Measurements from ENCODE around the gene CYP1A2. TPM values are rescaled to one million over a fixed set of nuclear protein-coding genes. Genes with fewer than 3 reads are reported as not detected.

CYP1A2 gene
- polyA plus RNA-seq, 4 donors = 0.10 to 0.25 (median 0.19) TPM

DNA sequence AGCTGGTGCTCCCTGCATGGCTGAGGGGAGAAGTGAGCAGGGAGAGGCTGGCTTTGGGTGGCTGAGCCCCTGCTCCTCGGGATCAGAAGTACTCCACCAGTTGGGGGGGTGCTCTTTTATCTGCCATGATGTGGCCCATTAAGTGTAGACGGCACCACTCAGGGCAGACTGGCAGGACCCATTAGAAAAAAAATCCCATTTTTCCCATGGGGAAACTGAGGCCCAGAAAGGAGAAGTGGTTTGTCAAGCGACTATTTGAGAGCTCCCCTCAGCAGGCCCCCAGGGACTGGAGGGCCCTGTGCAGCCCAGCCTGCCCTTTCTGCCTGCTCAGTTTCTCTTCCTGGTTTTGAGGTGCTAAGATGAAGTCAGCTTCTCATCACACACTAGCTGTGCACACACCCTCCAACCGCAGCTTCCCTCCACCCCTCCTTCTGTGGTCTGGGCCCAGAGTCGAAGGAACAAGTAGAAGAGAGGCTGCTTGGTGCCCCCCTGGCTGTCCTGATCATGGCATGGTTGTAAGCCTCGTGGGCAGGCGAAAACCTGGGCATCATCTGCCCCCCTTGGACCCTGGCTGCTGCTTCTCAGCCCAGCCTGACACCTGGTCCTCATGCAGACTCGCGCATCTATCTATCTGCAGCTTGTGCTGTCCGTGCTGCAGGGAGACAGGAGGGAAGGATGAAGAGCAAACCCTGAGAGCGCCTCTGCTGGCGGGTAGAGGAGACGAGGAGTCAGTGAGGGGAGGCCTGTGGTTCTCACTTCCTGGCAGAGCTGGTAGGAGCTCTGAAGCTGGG is 38.8 kb downstream of the CYP1A2 start:
- no peak for DNase-seq (ENCODE audit: low read depth in 4 of 4, low spot score in 2 of 4)

DNA sequence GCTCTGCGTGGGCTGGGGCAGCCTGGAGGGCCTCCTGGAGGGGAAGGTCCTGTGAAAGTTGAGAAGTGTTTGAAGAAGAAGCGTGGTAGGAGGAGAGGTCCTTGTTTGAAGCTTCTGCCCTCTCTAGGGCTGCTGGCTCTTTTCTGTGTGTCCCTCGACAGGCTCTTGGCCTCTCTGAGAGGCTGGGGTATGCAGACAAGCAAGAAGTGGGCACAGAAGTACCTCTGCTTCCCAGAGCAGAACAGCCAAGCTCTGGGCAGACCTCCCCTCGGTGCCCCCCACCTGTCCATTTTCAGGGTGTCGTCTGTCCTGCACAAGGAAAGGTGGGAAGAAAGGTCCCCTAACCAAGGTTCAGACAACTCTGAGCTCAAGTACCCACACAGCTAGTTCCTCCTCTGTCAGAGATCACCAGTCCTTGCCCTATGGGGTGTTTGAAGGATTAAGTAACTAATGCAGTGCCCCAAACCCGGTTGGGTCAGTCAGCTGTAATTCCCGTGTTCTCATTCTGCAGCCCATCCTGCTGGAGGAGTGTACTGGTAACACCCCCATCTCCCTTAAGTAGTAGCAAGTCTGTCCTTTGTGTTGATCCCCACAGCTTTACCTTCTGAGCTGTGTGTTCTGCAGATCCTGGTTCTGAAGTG is 39.5 kb downstream of the CYP1A2 start:
- DNase-seq (ENCODE audit: low read depth in 4 of 4, low spot score in 2 of 4) = no peak

DNA sequence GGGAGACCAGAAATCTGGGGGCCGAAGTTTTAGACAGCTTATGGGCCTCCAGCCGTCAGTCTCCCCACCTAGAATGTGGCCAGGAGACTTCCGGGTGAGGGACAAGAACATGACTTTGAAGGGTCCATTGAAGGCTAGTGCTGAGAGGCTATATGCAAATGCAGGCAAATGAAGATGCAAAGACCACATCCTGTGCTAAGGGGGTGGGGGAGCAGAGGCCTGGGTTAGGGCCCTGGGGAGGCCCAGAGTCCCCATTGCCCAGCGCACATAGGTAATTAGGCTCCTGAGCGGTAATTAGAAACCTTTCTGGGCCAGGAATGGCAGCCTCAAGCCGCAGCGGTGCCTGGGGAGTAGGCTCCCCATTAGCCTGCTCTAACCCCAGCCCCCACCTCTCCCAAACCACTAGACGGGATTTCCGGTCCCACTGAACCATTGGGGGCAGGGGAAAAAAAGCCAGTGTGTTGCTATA is 40.1 kb downstream of the CYP1A2 start:
- no peak for DNase-seq (ENCODE audit: low read depth in 4 of 4, low spot score in 2 of 4)

DNA sequence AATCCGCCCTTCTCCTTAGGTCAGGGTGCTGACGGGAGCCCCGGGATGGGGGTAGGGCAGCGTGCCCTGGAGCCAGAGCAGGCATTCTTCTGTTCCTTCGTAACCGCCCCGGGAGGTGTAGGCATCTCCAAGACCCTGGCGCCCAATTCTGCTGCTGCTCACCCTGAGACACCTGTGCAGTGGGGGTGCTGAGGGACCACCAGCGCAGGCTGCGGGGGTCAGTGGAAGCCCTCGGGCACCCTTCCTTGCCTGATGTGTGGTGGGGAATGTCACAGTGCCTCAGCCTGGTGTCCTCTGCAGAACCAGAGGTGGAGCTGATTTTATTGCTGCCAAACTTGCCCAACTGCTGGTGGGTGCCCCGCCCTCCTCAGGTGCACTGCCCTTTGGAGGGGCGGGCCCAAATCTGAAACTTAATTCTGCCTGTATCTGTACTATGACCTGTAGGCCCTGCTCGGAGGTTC is 40.6 kb downstream of the CYP1A2 start:
- DNase-seq (ENCODE audit: low read depth in 4 of 4, low spot score in 2 of 4) = no peak

DNA sequence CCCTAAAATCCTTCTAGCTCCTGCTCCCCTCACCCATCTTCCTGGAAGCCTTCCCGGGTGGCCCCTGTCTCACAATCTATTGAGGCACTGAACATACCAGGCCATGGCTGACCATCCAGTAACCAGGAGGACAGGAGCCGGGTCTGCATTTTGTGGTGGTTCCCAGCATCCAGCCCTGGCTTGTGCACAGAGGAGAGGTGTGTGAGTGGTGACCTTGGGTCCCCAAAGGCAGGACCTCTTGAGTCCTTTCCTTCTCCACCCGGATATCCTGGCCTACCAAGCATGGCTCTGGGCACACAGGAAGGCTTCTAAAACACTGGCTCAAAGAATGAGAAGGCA is 41.1 kb downstream of the CYP1A2 start:
- no peak for DNase-seq (ENCODE audit: low read depth in 4 of 4, low spot score in 2 of 4)

DNA sequence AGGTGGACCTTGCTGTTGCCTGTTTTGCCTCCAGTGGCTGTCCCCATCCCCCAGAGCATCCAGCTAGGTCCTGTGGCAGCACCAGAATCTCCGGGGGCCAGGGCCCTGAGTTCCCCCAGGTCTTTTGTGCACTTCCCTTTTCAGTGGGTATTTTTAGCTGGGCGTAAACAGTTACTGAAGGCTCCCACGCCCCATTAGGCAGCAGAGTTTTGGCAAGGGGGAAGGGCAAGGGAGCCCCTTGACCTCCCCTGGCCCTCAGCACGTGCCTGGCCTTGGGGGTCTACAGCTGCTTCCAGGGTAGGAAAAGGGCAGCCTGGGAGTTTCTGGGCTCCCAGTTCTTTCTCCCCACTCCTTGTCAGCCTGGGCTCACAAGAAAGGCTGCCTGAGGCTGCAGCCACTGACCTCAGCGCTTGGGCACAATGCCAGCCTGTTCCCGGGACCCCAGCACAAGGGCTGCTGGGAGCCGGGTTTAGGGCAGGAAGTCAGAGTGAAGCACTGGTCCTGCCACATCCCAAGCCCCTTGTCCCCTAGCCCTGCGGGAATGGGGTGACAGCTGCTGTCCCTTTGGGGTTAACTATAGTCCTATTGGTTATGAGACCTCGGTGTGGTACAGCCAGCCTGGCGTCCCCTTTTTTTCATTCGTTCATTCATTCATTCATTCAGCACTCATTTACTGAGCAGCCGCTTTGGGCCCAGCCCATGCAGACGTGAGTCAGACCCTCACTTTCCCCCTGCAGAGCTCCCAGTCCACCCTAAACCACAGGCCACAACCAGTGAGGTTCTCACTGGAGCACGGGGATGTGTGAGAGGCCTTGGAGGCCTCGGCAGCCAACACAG is 41.7 kb downstream of the CYP1A2 start:
- no peak for DNase-seq (ENCODE audit: low read depth in 4 of 4, low spot score in 2 of 4)

DNA sequence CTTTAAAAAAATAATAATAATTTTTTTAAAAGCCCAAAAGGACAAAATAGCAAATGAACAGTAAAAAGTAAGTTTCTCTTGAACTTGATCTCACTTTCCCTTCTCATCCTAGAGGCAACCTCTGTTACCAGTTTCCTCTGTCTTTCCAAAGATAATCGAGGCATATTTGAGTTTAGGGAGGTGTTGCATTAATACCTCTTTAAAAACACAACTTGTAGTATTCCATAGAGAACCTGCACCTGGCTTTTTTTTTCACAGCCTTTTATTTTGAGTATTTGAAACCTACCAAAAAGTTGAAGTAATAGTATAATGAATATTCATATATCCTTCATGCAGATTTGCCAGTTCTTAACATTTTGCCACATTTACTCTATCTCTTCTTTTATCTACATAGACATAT is 42.4 kb downstream of the CYP1A2 start:
- DNase-seq (ENCODE audit: low read depth in 4 of 4, low spot score in 2 of 4) = no peak

DNA sequence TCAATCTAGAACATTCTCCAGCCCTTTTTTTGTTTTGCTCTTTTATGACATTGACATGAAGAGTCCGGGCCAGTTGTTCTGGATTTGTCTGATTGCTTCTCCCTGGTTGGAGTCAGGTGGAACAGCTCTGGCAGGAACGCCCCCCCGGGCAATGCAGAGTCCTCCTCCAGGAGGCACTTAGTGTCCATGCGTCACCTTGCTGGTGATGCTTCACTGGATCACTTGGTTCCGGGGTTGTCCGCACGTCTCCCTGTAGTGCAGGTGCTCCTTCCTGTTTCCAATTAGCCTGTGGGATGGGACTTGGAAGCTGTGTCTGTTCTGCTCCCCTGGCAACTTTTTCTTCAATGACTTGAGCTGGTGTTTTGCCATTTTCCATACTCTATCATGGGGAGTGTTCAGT is 43.0 kb downstream of the CYP1A2 start:
- DNase-seq (ENCODE audit: low read depth in 4 of 4, low spot score in 2 of 4) = no peak

DNA sequence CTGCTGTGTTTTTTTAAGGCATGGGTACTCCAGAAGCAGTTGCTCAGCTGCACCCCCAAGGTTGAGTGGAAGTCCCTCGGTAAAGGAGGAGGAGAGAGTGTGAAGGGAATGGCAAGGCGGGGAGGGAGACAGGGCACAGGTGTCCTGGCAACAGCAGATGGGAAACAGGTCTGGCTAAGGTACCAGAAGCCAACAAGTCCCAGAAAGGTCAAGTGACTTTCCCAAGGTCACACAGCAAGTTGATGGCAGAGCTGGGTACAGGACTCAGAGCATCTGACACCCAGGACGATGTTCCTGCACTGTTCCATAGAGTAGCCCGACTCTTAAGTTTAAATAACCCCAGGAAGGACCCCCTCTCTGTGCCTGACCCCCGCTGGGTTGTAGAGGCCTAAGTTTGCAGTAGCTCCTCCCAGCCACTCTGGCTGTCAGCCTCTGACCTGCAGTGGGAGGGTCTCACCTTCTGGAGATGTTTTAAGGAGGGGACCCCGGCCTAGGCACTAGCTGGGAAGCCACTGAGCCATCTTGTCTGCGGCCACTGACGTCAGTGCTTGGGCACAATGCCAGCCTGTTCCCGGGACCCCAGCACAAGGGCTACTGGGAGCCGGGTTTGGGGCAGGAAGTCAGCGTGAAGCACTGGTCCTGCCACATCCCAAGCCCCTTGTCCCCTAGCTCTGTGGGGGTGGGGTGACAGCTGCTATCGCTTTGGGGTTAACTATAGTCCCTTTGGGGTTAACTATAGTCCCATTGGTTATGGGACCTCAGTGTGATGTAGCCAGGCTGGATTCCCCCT is 43.8 kb downstream of the CYP1A2 start:
- no peak for DNase-seq (ENCODE audit: low read depth in 4 of 4, low spot score in 2 of 4)

DNA sequence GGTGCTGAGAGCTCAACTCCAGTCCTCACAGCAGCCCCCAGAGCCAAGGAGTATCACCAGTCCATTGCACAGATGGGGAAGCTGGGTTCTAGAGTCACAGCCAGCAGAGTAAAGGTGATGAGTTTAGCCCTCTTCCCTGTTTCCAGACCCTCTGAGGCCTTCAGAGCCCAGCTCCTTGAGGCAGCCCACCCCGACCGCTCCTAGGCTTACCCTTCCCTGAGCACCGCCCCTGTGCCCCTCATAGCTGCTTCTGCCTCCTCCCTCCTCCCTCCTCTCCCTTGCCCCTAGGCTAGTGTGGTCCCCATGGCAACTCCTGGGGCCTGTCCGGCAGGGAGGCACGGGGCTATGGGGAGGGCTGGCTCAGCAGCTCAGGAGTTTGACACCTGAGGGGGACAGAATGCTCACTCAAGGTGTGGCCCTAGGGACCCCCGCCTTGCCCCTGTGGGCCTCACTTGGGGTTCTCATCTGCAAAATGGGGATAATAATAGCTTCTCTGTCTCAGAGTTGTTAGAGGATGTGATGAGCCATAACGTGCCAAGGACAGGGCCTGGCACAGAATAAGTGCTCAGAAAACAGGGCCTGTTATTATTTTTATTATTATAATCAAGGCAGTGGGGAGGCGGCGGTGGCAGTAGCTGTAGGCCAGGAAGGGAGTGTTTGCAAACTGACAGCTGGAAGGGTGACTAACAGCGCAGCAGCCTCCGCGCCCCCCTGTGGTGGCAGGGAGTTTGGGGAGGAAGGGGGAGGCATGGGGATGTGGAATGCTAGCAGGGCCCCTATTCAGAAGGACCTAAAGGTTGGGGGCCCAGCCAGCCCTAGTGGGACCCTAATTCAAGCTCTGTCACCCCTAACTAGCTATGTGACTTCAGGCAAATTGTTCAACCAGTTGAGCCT is 44.7 kb downstream of the CYP1A2 start:
- DNase-seq (ENCODE audit: low read depth in 4 of 4, low spot score in 2 of 4) = no peak

DNA sequence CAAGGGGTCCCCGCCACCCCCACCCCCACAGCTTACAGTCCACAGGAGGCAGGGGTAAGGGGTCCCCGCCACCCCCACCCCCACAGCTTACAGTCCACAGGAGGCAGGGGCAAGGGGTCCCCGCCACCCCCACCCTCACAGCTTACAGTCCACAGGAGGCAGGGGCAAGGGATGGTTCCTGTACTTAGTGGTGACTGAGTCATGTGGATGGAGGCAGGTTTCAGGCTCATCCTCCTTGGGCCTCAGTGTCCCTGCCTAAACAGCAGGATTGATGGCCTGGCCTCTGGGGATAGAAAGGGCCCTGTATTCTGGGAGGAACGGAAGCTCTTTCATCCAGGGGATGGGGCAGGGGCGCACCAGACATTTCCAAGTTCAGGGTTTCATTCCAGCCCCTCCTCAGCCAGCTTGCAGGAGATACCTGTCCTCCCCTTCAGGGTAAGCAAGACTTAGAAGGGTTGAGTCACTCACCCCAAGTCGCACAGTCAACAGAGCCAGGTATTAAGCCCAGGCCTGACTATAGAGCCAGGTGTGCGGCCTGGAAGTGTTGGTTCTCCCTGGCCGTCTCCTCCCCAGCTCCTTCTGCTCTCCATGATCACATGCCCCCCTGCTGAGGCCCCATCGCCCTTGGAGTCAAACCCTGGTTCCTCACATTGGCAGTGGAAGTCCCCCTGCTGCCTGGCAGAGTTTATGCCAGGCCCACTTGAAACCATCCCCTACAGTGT is 45.8 kb downstream of the CYP1A2 start:
- DNase-seq (ENCODE audit: low read depth in 4 of 4, low spot score in 2 of 4) = no peak

DNA sequence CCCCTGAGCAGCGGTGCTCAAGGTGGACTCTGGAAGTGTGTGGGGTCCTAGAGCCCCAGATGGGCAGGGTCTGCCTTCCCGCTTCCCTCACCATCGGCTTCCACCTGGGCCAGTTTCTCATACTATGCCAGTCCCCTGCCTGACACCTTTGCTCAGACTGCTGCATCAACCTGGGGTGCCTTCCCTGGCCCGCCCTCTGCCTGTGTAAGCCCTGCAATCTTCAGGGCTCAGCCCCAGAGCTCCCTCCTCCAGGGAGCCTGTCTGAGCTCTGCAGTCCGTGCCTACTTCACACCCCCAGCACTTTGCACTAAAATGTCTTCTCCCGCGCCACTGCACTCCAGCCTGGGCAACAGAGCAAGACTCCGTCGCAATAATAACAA is 46.3 kb downstream of the CYP1A2 start:
- no peak for DNase-seq (ENCODE audit: low read depth in 4 of 4, low spot score in 2 of 4)

DNA sequence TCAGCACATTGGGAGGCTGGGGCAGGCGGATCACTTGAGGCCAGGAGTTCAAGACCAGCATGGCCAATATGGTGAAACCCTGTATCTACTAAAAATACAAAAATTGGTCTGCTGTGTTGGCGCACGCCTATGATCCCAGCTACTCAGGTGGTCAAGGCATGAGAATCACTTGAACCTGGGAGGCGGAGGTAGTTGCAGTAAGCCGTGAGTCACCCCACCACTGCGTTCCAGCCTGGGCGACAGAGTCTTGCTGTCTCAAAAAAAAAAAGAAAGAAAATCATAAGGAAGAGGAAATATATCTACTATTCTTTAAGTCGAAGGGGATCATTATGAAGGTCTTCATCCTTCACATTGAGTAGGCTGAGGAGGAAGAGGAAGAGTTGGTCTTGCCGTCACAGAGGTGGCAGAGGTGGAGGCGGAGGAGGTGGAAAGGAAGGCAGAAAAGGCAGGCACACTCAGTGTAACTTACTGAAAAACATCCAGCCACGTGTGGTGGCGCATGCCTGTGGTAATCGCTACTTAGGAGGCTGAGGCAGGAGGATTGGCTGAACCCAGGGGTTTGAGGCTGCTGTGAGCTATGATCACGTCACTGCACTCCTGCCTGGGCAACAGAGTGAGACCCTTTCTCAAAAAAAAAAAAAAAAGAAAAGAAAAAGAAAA is 47.5 kb downstream of the CYP1A2 start:
- no peak for DNase-seq (ENCODE audit: low read depth in 4 of 4, low spot score in 2 of 4)

DNA sequence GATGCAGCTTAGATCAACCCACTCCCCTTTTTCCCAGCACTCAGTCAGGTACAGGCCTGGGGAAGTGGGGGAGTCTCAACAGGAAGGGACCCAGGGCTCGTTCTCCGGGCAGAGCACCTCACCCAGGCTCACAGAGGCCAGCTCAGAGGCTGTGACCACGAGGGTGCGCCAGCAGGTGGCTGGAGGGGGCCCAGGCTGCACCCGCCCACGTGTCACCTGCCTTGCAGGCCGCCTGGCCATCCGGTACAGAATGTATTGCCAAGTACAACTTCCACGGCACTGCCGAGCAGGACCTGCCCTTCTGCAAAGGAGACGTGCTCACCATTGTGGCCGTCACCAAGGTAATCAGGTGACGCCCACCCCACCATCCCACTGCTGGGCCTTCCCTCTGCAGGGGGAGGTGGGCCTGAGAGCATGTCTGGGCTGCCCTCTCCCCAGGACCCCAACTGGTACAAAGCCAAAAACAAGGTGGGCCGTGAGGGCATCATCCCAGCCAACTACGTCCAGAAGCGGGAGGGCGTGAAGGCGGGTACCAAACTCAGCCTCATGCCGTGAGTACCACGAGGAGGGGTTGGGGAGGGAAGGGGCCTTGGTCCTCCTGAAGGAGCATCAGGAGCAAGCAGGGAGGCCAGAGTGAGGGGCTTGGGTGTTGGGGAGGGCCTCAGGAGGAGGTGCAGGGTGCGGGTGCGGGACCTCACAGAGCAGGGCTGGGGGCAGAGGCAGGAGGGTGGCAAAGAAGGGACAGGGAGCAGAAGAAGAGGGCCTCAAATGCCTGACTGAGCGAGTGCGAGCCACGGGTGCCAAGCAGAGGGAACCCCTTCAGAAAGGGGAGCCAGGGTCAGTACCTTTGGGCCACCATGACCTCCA is 50.0 kb downstream of the CYP1A2 start:
- no peak for DNase-seq (ENCODE audit: low read depth in 4 of 4, low spot score in 2 of 4)

DNA sequence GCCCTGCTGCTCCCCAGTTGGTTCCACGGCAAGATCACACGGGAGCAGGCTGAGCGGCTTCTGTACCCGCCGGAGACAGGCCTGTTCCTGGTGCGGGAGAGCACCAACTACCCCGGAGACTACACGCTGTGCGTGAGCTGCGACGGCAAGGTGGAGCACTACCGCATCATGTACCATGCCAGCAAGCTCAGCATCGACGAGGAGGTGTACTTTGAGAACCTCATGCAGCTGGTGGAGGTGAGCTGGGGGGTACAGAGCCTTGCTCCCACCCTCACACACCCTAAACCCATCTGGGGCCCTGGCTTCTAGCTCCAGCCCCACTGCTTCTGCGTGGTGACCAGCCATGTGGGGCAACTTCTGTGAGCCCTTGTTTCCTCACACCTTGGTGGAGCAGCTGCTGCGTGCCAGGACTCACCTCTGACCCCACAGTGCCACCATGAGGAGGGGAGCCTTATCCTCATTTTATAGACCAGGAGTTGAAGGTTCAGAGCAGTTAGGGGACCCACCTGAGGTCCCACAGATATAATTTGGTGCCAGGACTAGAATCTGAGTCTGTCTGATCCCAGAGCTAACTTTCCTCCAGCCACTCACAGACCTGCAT is 50.7 kb downstream of the CYP1A2 start:
- no peak for DNase-seq (ENCODE audit: low read depth in 4 of 4, low spot score in 2 of 4)

DNA sequence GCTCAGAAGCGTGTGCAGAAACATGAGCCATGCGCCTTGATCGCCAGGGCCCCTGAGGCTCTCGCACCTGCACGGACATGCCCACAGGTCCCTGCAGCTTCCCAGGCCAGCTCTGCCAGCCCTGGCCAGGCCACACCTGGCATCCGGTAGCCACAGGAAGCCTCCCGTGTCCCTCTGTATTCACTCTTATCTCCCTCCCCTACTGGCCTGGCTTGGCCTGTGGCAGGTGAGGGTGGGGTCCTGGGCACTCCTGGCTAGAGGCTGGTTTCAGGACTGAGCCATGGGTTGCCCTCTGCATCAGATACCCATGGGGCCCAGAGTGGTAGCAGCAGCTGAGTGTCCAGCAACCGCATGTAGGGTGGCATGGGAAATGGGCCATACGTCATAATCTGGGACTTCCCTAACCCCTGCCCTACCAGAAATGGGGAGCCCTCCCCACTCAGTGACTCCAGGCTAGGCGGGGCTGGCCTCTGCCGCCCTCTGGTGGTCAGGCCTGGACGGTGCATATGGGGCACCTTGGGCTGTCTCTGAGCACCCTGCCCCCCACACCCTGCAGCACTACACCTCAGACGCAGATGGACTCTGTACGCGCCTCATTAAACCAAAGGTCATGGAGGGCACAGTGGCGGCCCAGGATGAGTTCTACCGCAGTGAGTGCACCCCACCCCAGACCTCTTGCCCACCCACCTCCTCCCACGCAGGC is 51.4 kb downstream of the CYP1A2 start:
- DNase-seq (ENCODE audit: low read depth in 4 of 4, low spot score in 2 of 4) = no peak

All from left renal cortex interstitium (tissue), 4 donors.